Fibroblast of lung (primary cell): ENCODE results near the gene ADAP1.

ENCODE experiments used
- CTCF ChIP-seq, 2 donors: IDR thresholded peaks in 1 of 2; conservative IDR thresholded peaks in 1 of 2; 1 replicate in 1 of 2; 2 replicates in 1 of 2; pipeline ENCODE4 v1.5.1; 2011 to 2012; ENCODE audit warnings: low read length in 2 of 2, control low read depth in 1 of 2, inconsistent platforms in 1 of 2, low read depth in 1 of 2, mild to moderate bottlenecking in 1 of 2
- EZH2 ChIP-seq: IDR thresholded peaks from 2 replicates; pipeline ENCODE4 v1.5.1; 2012; ENCODE audit warnings: low read length, control low read depth, mild to moderate bottlenecking; ENCODE audit errors: missing control alignments

- no peak for TF ChIP-seq CTCF (conservative IDR thresholded peaks at IDR 0.05 in 1 of 2, IDR thresholded peaks at IDR 0.05 in 1 of 2; ENCODE audit: low read depth in 1 of 2, low read length in 2 of 2)
- no peak for TF ChIP-seq EZH2
Measured at GRCh38 chr7:890868-891267, 63.6 kb downstream of the ADAP1 start.
